PC-9 (cell line): Measurements from ENCODE around the gene KLK4. TPM values are rescaled to one million over a fixed set of nuclear protein-coding genes. Genes with fewer than 3 reads are reported as not detected.
A peak's percentile ranks its signal among the peaks of the same experiment; 100 is the strongest.
"Not testable (repeated sequence)": the region's sequence is repeated elsewhere in the genome, so short reads cannot be mapped to it uniquely, and the experiment has no call there.

ENCODE experiments used
- BruUV-seq: library from RNA; stranded (reverse); fragments of 400-500 nt; replicated peaks from 2 replicates; lab custom pipeline; 2021; lab: Mats Ljungman, UMichigan
- CTCF ChIA-PET: fragments of 300-600 bp; sonication (Branson Sonifier 250); formaldehyde crosslinking; loops from one replicate; lab custom pipeline; 2022; ENCODE audit warnings: antibody characterized with exemption; lab: Charles Lee
- POLR2A ChIA-PET: fragments of 300-600 bp; sonication (Branson Sonifier 250); formaldehyde crosslinking; loops from one replicate; lab custom pipeline; 2022; ENCODE audit warnings: antibody characterized with exemption; ENCODE audit not compliant: unreplicated experiment; lab: Charles Lee
- DNase-seq, 2 experiments: peaks; one replicate each; pipeline versions ENCODE4 v3.0.0 to v3.0.0-alpha.2; 2015 to 2022; ENCODE audit warnings: mixed read lengths in 1 of 2
- H2AFZ ChIP-seq: fragments of 200-600 bp; sonication (generic); 2 replicates; pipeline ENCODE4 v1.8.1; 2017; ENCODE audit warnings: antibody characterized with exemption
- H3F3A ChIP-seq: fragments of 200-600 bp; sonication (generic); 2 replicates; pipeline ENCODE4 v1.8.1; 2017; ENCODE audit warnings: antibody characterized with exemption, mild to moderate bottlenecking, low read depth; ENCODE audit not compliant: insufficient read depth
- H3K27ac ChIP-seq: fragments of 200-600 bp; sonication (generic); 2 replicates; pipeline ENCODE4 v1.6.1; 2016; ENCODE audit warnings: mixed run types
- H3K27me3 ChIP-seq: fragments of 200-600 bp; sonication (generic); 2 replicates; pipeline ENCODE4 v1.6.1; 2016; ENCODE audit warnings: low read depth, mixed run types; ENCODE audit not compliant: insufficient read depth
- H3K36me3 ChIP-seq: fragments of 200-600 bp; sonication (generic); 2 replicates; pipeline ENCODE4 v1.6.1; 2016; ENCODE audit warnings: low read depth, mixed run types
- H3K4me1 ChIP-seq: fragments of 200-600 bp; sonication (generic); replicated peaks from 2 replicates; pipeline ENCODE4 v1.6.1; 2016; ENCODE audit warnings: mixed run types; ENCODE audit not compliant: insufficient read depth
- H3K4me2 ChIP-seq: fragments of 200-600 bp; sonication (generic); 2 replicates; pipeline ENCODE4 v1.6.1; 2017; ENCODE audit warnings: mixed run types
- H3K4me3 ChIP-seq: fragments of 200-600 bp; sonication (generic); 2 replicates; pipeline ENCODE4 v1.6.1; 2016; ENCODE audit warnings: mixed run types
- H3K79me2 ChIP-seq: fragments of 200-600 bp; sonication (generic); 2 replicates; pipeline ENCODE4 v1.6.1; 2017; ENCODE audit warnings: low read depth, mixed run types
- H3K9me2 ChIP-seq: fragments of 200-600 bp; sonication (generic); 2 replicates; pipeline ENCODE4 v1.8.1; 2017; ENCODE audit warnings: mild to moderate bottlenecking; ENCODE audit not compliant: insufficient read depth
- H3K9me3 ChIP-seq: fragments of 200-600 bp; sonication (generic); 2 replicates; pipeline ENCODE4 v1.8.1; 2016; ENCODE audit warnings: low read depth; ENCODE audit not compliant: insufficient read depth
- H4K20me1 ChIP-seq: fragments of 200-600 bp; sonication (generic); 2 replicates; pipeline ENCODE4 v1.8.1; 2017; ENCODE audit not compliant: insufficient read depth
- EZH2 ChIP-seq: fragments of 200-600 bp; sonication (generic); IDR thresholded peaks from 2 replicates; pipeline ENCODE4 v1.8.0; 2017; ENCODE audit warnings: antibody characterized with exemption, low read depth
- intact Hi-C: fragments of 100-400 bp; cut with micrococcal nuclease; formaldehyde crosslinking; loops from one replicate; pipeline ENCODE4 v1.10.0; 2022; ENCODE audit not compliant: unreplicated experiment
- total RNA-seq: library from RNA; stranded (reverse); gene quantifications from 2 replicates; pipeline ENCODE4 v1.2.3, GENCODE V29; 2021
- TF ChIP-seq, protein P1 (sequence below): fragments of 200-600 bp; sonication (generic); conservative IDR thresholded peaks from 2 replicates; pipeline ENCODE4 v1.6.1; 2017; ENCODE audit warnings: mixed run types, antibody characterized with exemption, mild to moderate bottlenecking, moderate library complexity

Gene KLK4
- total RNA-seq, 1 experiment from 2014 or later: not detected

DNA sequence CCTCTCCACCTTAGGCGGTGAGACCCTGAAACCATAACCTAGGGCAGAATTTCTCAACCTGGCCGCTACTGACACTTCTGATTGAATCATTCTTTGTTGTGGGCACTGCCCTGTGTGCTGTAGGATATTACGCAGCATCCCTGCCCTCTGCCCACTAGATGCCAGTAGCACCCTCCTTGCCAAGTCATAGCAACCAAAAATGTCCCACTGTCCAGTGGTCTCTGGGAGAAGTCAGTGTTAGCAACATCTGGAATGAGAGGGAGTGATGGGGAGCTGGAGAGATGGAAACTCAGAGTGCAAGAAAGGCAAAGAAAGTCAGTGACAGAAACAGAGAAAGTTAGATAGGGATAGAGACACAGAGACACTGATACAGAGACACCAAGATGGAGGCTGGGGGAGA is 13.6 kb downstream of the KLK4 start:
- H3F3A ChIP-seq: no peaks in the 10 kb centered on the region
- POLR2A ChIA-PET: no interaction called here
- peaks cover 14% of the 10 kb centered on the region; the same call in 1 of the 2 replicates for H3K27me3 ChIP-seq
- TF ChIP-seq, protein P1, sequence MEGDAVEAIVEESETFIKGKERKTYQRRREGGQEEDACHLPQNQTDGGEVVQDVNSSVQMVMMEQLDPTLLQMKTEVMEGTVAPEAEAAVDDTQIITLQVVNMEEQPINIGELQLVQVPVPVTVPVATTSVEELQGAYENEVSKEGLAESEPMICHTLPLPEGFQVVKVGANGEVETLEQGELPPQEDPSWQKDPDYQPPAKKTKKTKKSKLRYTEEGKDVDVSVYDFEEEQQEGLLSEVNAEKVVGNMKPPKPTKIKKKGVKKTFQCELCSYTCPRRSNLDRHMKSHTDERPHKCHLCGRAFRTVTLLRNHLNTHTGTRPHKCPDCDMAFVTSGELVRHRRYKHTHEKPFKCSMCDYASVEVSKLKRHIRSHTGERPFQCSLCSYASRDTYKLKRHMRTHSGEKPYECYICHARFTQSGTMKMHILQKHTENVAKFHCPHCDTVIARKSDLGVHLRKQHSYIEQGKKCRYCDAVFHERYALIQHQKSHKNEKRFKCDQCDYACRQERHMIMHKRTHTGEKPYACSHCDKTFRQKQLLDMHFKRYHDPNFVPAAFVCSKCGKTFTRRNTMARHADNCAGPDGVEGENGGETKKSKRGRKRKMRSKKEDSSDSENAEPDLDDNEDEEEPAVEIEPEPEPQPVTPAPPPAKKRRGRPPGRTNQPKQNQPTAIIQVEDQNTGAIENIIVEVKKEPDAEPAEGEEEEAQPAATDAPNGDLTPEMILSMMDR: peak; percentile 47; the same call in 1 of the 2 replicates
- TF ChIP-seq EZH2: no peak
- CTCF ChIA-PET: no interaction called here
- H3K4me3 ChIP-seq: no peak overlapping the region
- no TSS peak for BruUV-seq
- no peak overlapping the region for H3K27ac ChIP-seq
- no peak overlapping the region for H3K4me2 ChIP-seq
- no peak overlapping the region for H2AFZ ChIP-seq
- H3K9me2 ChIP-seq: no peaks in the 10 kb centered on the region
- no peaks in the 10 kb centered on the region for H3K79me2 ChIP-seq
- DNase-seq: no peak
- no peaks in the 10 kb centered on the region for H3K36me3 ChIP-seq
- intact Hi-C loops: no loop called here
- H3K4me1 ChIP-seq: peaks cover 12% of the 10 kb centered on the region; the same call in 1 of the 2 replicates
- H3K9me3 ChIP-seq: no peaks in the 10 kb centered on the region
- H4K20me1 ChIP-seq: no peaks in the 10 kb centered on the region

DNA sequence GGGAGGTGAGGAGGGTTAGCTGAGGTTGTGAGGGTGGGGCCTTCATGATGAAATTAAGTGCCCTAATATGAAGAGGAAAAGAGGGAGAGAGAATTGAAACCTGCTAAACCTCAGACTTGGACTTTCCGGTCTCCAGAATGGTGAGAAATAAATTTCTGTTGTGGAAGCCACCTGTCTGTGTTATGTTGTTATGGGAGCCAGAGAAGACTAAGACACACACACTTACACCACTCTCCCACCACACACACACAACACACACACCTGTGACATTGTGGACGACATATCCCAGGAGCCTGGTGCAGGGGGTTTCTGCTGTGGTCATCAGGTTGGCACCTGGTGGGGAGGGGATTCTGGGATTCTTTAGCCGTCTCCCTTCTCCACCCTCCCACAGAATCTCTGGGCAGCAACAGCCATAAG is 14.0 kb downstream of the KLK4 start:
- Histone ChIP-seq H3K4me2 (no peak overlapping the region), H4K20me1 (no peaks in the 10 kb centered on the region), H3K36me3 (no peaks in the 10 kb centered on the region), H3K4me3 (no peak overlapping the region), H3F3A (no peaks in the 10 kb centered on the region), H3K9me2 (no peaks in the 10 kb centered on the region), H3K79me2 (no peaks in the 10 kb centered on the region), H3K27me3 (peaks cover 14% of the 10 kb centered on the region; the same call in 1 of the 2 replicates), H3K27ac (no peak overlapping the region), H3K4me1 (peaks cover 12% of the 10 kb centered on the region; the same call in 1 of the 2 replicates), H3K9me3 (no peaks in the 10 kb centered on the region), H2AFZ (no peak overlapping the region)
- BruUV-seq: no TSS peak
- ChIA-PET CTCF (no interaction called here), POLR2A (interaction anchor here (0.6 kb wide), 1 partner anchor 1255 kb away, joined by 3 read pairs; the partner anchor contains the start of gene SCAF1)
- intact Hi-C loops: no loop called here
- DNase-seq: no peak
- TF ChIP-seq, protein P1: no peak
- TF ChIP-seq EZH2: no peak

DNA sequence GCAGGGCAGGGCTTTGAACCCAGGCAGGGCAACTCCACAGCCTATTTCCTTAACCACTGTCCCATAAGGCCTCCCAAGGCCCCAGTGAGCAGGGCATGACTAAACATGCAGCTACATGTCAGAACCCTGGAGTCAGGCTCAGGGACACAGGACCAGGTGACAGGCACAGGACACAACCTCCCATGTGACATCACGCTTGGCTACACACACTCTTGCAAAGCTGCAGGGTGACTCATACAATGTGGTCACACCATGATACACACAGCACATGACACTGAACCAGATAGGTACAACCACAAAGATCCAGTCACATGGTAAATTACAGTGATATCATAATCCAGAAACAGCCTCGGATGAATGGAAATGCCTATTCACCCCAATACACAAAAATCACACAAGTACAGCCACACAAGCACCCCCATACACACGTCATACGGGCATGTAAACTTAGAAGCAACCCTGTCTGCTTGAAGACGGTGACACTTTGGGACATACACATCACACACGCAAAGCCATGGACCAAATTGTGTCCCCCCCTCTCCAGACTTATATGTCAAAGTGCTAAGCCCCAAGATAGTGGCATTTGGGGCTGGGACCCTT is 14.5 kb downstream of the KLK4 start:
- Histone ChIP-seq H3K4me2 (no peak overlapping the region), H3K79me2 (no peaks in the 10 kb centered on the region), H3K4me3 (no peak overlapping the region), H3K36me3 (no peaks in the 10 kb centered on the region), H3K9me2 (no peaks in the 10 kb centered on the region), H2AFZ (no peak overlapping the region), H3K27me3 (peaks cover 14% of the 10 kb centered on the region; the same call in 1 of the 2 replicates), H3F3A (no peaks in the 10 kb centered on the region), H3K27ac (no peak overlapping the region), H3K4me1 (peaks cover 12% of the 10 kb centered on the region; the same call in 1 of the 2 replicates), H3K9me3 (no peaks in the 10 kb centered on the region), H4K20me1 (no peaks in the 10 kb centered on the region)
- ChIA-PET POLR2A (interaction anchor here (0.6 kb wide), 1 partner anchor 1255 kb away, joined by 3 read pairs; the partner anchor contains the start of gene SCAF1), CTCF (no interaction called here)
- BruUV-seq: no TSS peak
- intact Hi-C loops: no loop called here
- TF ChIP-seq EZH2: no peak
- TF ChIP-seq, protein P1: no peak
- peak; percentile 29 to 86 for DNase-seq

DNA sequence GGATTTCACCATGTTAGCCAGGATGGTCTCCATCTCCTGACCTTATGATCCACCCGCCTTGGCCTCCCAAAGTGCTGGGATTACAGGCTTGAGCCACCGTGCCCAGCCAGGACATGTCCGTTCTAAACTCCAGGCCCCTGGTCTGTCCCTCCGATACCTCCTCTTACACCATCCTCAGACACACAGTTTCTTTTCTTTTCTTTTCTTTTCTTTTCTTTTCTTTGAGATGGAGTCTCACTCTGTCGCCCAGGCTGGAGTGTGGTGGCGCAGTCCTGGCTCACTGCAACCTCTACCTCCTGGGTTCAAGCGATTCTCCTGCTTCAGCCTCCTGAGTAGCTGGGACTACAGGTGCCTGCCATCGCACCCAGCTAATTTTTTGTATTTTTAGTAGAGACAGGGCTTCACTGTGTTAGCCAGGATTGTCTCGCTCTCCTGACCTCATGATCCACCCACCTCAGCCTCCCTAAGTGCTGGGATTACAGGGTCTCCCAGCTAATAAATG is 15.1 kb downstream of the KLK4 start:
- H3K9me3 ChIP-seq, BruUV-seq, H3K4me2 ChIP-seq: not testable (repeated sequence)

More for the DNA sequence above, 15.1 kb downstream of the KLK4 start:
- H4K20me1 ChIP-seq, DNase-seq, H2AFZ ChIP-seq, CTCF ChIA-PET, POLR2A ChIA-PET, H3K27ac ChIP-seq, H3K9me2 ChIP-seq, H3K4me3 ChIP-seq, intact Hi-C loops, H3K79me2 ChIP-seq, H3K36me3 ChIP-seq, H3F3A ChIP-seq: not testable (repeated sequence)
- Histone ChIP-seq H3K4me1 (peaks cover 12% of the 10 kb centered on the region; the same call in 1 of the 2 replicates), H3K27me3 (peaks cover 14% of the 10 kb centered on the region; the same call in 1 of the 2 replicates)
